ENCODE data around the gene CSNK1A1L.

Gene CSNK1A1L

GRCh38 chr13:37105251-37105714 is at the start of gene CSNK1A1L:
Gene CSNK1A1L, minus strand, starts transcription at chr13:37105664. Its CDS starts 408 bp downstream, at chr13:37105256.
- in situ Hi-C loops (cut with MboI; ENCODE audit: low sequenced_read_pairs), result no loop called here

GRCh38 chr13:37149380-37149779 is 43.9 kb upstream of the CSNK1A1L start:
- in situ Hi-C loops (cut with MboI; ENCODE audit: low sequenced_read_pairs), result no loop called here

DNA sequence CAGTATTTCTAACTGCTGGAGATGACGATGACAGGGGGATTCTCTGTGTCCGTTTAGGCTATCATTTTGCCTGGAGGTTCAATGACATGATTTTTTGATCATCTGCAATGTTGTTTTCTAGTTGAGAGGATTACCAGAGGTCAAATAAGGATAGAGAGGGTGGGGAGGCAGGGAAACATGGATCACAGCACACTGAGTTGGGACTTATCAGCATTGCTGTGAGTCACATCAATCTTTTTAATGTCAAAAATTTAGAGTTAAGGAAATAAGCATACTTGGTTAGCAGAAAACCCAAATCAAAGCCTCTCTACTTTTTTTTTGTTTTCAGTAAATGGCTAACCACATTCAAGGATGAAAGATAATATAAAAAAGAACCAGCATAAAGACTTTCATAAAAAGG is 43.0 kb upstream of the CSNK1A1L start:
- in situ Hi-C loops (cut with MboI; ENCODE audit: low sequenced_read_pairs), result no loop called here

DNA sequence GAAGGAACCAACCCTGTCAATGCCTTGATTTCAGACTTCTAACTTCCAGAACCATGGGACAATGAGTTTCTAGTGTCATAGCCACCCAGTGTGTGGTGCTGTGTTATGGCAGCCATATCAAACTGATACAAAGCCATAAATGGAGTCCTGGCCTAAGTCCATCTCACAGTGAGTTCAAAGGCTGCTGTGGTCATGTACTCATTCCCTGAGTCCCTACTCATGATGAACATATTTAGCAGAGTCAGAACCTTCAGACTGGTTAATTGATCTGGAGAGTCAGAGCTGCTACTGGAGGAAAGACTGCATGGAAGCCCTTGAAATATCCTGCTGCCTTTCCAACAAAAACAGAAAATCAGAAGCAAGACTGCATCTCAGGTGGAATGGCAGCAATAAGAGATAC is 39.2 kb upstream of the CSNK1A1L start:
- in situ Hi-C loops (cut with MboI; ENCODE audit: low sequenced_read_pairs), result no loop called here

DNA sequence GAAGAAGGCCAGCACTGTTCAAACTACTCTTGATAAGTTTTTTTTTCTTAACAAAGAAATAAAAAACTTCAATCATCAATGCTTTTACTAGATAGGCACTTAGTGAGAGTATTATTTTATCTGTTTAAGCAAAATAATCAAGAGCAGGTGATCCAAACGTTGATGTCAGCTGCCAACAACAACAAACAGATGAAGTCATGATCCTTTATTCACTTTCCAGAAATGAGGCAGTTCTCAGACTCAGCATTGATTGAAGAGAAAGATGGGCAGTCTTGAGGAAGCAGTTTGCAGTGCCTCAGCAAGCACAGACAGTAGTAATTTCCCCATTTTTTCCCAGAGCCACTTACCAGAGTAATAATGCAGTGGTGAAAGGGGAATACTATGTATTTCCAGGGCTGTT is 38.4 kb upstream of the CSNK1A1L start:
- in situ Hi-C loops (cut with MboI; ENCODE audit: low sequenced_read_pairs), result no loop called here

GRCh38 chr13:37142877-37143276 is 37.4 kb upstream of the CSNK1A1L start:
- in situ Hi-C loops (cut with MboI; ENCODE audit: low sequenced_read_pairs), result no loop called here

DNA sequence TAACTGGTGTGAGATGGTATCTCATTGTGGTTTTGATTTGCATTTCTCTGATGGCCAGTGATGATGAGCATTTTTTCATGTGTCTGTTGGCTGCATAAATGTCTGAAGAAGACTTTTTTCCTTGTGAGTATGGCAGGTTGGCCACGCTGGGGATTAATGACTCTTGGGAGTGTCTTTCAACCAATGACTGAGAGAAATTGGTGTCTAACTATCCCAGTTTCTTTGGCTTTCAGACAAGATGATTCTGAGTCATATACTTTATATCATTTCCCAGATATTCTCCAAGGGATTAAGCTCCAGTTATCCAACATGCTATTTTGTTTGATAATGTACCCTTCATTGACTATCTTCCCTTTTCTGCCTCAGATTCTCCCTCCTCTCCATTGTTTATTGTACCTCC is 35.5 kb upstream of the CSNK1A1L start:
- in situ Hi-C loops (cut with MboI; ENCODE audit: low sequenced_read_pairs), result no loop called here

- in situ Hi-C loops (cut with MboI; ENCODE audit: low sequenced_read_pairs), result no loop called here
These were observed 33.9 kb upstream of the CSNK1A1L start for GRCh38 chr13:37139356-37139755.

- in situ Hi-C loops (cut with MboI; ENCODE audit: low sequenced_read_pairs), result no loop called here
These were observed 33.5 kb upstream of the CSNK1A1L start for GRCh38 chr13:37138926-37139325.

GRCh38 chr13:37138169-37138568 is 32.7 kb upstream of the CSNK1A1L start:
- in situ Hi-C loops (cut with MboI; ENCODE audit: low sequenced_read_pairs), result no loop called here

GRCh38 chr13:37136633-37137032 is 31.2 kb upstream of the CSNK1A1L start:
- in situ Hi-C loops (cut with MboI; ENCODE audit: low sequenced_read_pairs), result no loop called here

- in situ Hi-C loops (cut with MboI; ENCODE audit: low sequenced_read_pairs), result no loop called here
These were observed 30.7 kb upstream of the CSNK1A1L start for GRCh38 chr13:37136187-37136586.

DNA sequence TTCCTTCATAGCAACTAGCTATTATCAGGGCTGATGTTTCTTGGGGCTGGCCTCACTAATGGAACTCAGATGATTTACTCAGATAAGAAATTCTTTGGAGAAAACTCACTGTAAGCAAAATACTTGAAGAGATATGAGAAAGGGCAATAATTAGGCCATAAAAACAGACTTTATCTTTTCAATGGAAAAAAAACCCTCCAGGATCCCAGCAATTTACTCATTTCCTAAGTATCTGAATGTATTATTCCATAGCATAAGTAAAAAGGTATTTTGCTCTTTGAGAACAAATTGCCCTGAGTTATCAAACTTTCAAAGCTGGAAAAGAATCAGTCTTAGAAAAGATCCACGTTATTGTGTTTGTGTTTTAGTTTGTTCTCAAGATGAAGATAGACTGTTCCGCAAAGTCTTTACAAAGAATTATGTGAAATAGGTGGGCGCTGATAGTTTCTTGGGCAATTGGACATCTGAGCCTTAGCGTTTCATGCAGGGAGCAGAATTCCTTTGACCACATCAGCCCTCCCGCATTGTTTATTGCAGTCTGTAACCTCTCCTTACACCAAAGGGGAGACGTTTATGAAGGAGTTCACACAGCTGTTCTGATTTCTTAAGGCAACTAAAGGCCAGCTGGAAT is 29.1 kb upstream of the CSNK1A1L start:
- in situ Hi-C loops (cut with MboI; ENCODE audit: low sequenced_read_pairs), result no loop called here

DNA sequence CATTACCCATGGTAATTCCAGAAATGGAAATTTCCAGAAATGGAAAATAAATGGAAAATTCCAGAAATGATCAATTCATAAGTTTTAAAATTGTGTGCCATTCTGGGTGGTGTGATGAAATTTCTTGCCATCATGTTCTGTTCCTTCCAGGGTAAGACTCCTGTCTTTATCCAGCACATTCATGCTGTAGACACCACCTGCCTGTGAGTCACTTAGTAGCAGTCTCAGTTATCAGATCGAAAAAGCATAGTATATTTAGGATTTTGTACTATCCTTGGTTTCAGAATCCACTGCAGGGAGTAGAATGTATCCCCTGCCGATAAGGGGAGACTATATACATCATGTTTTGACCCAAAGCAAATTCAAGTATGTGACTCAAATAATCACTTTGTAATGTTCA is 26.7 kb upstream of the CSNK1A1L start:
- in situ Hi-C loops (cut with MboI; ENCODE audit: low sequenced_read_pairs), result no loop called here

GRCh38 chr13:37131092-37131491 is 25.6 kb upstream of the CSNK1A1L start:
- in situ Hi-C loops (cut with MboI; ENCODE audit: low sequenced_read_pairs), result no loop called here

DNA sequence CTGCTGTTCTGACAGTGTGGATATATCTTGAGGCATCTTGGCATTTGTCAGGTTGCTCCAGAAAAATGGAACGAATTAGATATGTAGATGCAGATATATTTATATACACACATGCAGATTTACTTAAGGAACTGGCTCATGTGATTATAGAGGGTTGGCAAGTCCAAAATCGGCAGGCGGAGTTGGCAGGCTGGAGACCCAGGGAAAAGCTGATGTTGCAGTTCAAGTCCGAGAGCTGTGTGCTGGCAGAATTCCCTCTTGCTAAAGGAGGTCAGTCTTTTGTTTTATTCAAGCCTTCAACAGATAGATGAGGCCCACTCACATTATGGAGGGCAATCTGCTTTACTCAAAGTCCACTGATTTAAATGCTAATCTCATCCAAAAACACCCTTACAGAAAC is 24.4 kb upstream of the CSNK1A1L start:
- in situ Hi-C loops (cut with MboI; ENCODE audit: low sequenced_read_pairs), result no loop called here

GRCh38 chr13:37127691-37128241 is 22.3 kb upstream of the CSNK1A1L start:
- in situ Hi-C loops (cut with MboI; ENCODE audit: low sequenced_read_pairs), result no loop called here

- in situ Hi-C loops (cut with MboI; ENCODE audit: low sequenced_read_pairs), result no loop called here
These were observed 17.9 kb upstream of the CSNK1A1L start for GRCh38 chr13:37123337-37123736.

GRCh38 chr13:37118016-37118415 is 12.6 kb upstream of the CSNK1A1L start:
- in situ Hi-C loops (cut with MboI; ENCODE audit: low sequenced_read_pairs), result no loop called here

DNA sequence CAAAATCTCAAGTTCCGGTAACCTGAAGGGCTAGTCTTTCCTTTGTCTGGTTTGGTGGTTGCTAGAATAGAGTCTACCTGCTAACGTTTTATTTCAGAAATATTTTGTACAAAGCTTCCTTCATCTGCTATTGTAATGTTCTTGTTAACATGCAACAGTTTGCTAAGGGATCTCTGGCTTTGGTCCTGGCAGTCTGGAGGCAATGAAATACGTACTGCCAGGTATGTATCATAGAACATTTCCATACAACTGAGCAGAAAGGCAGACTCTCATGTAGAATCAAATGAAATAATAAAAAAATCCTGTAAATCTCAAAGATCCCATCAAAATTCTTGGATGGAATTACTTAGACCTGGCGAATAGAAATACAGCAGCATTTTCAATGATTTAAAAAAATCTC is 8.8 kb upstream of the CSNK1A1L start:
- in situ Hi-C loops (cut with MboI; ENCODE audit: low sequenced_read_pairs), result no loop called here

DNA sequence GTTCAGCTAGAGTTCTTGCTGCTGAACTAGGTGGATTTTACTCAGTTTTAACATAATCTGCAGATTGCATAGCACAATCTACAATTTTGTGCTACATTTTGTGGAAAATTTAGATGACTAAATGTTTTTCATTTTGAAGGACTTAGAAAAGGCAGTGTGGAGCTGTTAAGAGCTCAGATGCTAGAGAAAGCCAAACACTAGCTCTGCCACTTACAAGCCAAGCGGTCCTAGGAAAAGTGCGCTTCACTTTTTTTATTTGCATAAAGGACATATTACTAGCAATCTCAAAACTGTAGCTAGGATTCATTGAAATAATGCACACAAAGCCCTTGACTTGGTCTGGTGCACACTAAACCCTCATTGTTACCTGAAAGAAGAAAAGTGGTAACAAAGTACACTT is 8.1 kb upstream of the CSNK1A1L start:
- in situ Hi-C loops (cut with MboI; ENCODE audit: low sequenced_read_pairs), result no loop called here

- in situ Hi-C loops (cut with MboI; ENCODE audit: low sequenced_read_pairs), result no loop called here
These were observed 3.7 kb upstream of the CSNK1A1L start for GRCh38 chr13:37109051-37109678.
